MCF 10A (cell line): ENCODE results near the gene SPTBN2. TPM values are rescaled to one million over a fixed set of nuclear protein-coding genes. Genes with fewer than 3 reads are reported as not detected.

Experiments used
- BruUV-seq: library from RNA; stranded (reverse); fragments of 400-500 nt; replicated peaks from 2 replicates; lab custom pipeline; 2021; lab: Mats Ljungman, UMichigan
- CTCF ChIA-PET: fragments of 300-600 bp; sonication (Branson Sonifier 250); formaldehyde crosslinking; extraction: SDS; loops from one replicate; lab custom pipeline; 2021; ENCODE audit warnings: antibody characterized with exemption, inconsistent platforms; lab: Yijun Ruan, JAX
- POLR2A ChIA-PET: fragments of 300-600, 350-650 bp; sonication (Branson Sonifier 250); formaldehyde crosslinking; extraction: SDS; loops from one replicate; lab custom pipeline; 2020; ENCODE audit warnings: antibody characterized with exemption, inconsistent platforms; lab: Yijun Ruan, JAX
- DNase-seq: peaks from one replicate; pipeline ENCODE4 v3.0.0-alpha.2; 2018; ENCODE audit not compliant: unreplicated experiment
- H3K27ac Mint-ChIP-seq: one replicate; pipeline ENCODE4 v1.8.0; 2022; ENCODE audit warnings: mild to moderate bottlenecking, low read depth, mixed read lengths; ENCODE audit not compliant: unreplicated experiment
- H3K27me3 Mint-ChIP-seq: one replicate; pipeline ENCODE4 v1.8.0; 2022; ENCODE audit warnings: mixed read lengths; ENCODE audit not compliant: insufficient read depth, unreplicated experiment
- H3K36me3 Mint-ChIP-seq: one replicate; pipeline ENCODE4 v1.8.0; 2022; ENCODE audit warnings: mild to moderate bottlenecking, moderate library complexity, mixed read lengths; ENCODE audit not compliant: insufficient read depth, unreplicated experiment
- H3K4me1 Mint-ChIP-seq: one replicate; pipeline ENCODE4 v1.8.0; 2022; ENCODE audit warnings: mixed read lengths; ENCODE audit not compliant: insufficient read depth, unreplicated experiment
- H3K4me3 Mint-ChIP-seq: one replicate; pipeline ENCODE4 v1.8.0; 2022; ENCODE audit warnings: mild to moderate bottlenecking, moderate library complexity, mixed read lengths; ENCODE audit not compliant: unreplicated experiment
- H3K9me3 Mint-ChIP-seq: one replicate; pipeline ENCODE4 v1.8.0; 2022; ENCODE audit warnings: mixed read lengths; ENCODE audit not compliant: unreplicated experiment
- CTCF ChIP-seq: fragments of 200-600 bp; IDR thresholded peaks from one replicate; pipeline ENCODE4 v1.8.0; 2022; ENCODE audit warnings: antibody characterized with exemption, mild to moderate bottlenecking; ENCODE audit not compliant: unreplicated experiment
- intact Hi-C: fragments of 100-400 bp; cut with micrococcal nuclease; formaldehyde crosslinking; loops from 2 replicates; pipeline ENCODE4 v1.14.1; 2022
- total RNA-seq: library from RNA; stranded (reverse); gene quantifications from 2 replicates; pipeline ENCODE4 v1.2.3, GENCODE V29; 2022

The SPTBN2 gene
- total RNA-seq, 1 experiment from 2014 or later = 47.2 TPM

- no peaks in the 10 kb centered on the region for H3K36me3 Mint-ChIP-seq
- no peaks in the 10 kb centered on the region for H3K27me3 Mint-ChIP-seq
- intact Hi-C loops = loop anchor here (10.0 kb wide), 1 partner anchor 70 kb away; no protein-coding TSS in a partner anchor
- no peaks in the 10 kb centered on the region for H3K9me3 Mint-ChIP-seq
- POLR2A ChIA-PET = interaction anchor here (0.6 to 6.4 kb wide), 10 partner anchors 9 to 312 kb away, joined by 3 to 145 read pairs (median 6); partner anchors contain the start of genes RHOD and SPTBN2
- peak overlapping the region; percentile 81 for H3K27ac Mint-ChIP-seq
- CTCF ChIA-PET = interaction anchor here (2.1 kb wide), 1 partner anchor 49 kb away, joined by 10 read pairs; no protein-coding TSS in a partner anchor
- H3K4me1 Mint-ChIP-seq = peaks cover 25% of the 10 kb centered on the region
- no peak for TF ChIP-seq CTCF
- BruUV-seq = no TSS peak
- peak; percentile 91 for DNase-seq
- peak overlapping the region; percentile 92 for H3K4me3 Mint-ChIP-seq
Observed at GRCh38 chr11:66744485-66745355, 15.7 kb upstream of the SPTBN2 start.

GRCh38 chr11:66743271-66743968, 14.4 kb upstream of the SPTBN2 start:
- CTCF ChIA-PET = interaction anchor here (0.7 to 2.1 kb wide), 6 partner anchors 12 to 414 kb away, joined by 3 to 10 read pairs (median 6); no protein-coding TSS in a partner anchor
- peak; percentile 98 for DNase-seq
- Mint-ChIP-seq H3K27ac (peak overlapping the region; percentile 81), H3K4me3 (peak overlapping the region; percentile 92), H3K27me3 (no peaks in the 10 kb centered on the region), H3K9me3 (no peaks in the 10 kb centered on the region), H3K36me3 (no peaks in the 10 kb centered on the region), H3K4me1 (peaks cover 19% of the 10 kb centered on the region)
- no TSS peak for BruUV-seq
- POLR2A ChIA-PET = interaction anchor here (0.6 to 2.9 kb wide), 31 partner anchors 9 to 738 kb away, joined by 3 to 101 read pairs (median 4); partner anchors contain the start of genes ACTN3, PC, RBM14 and RBM4
- intact Hi-C loops = loop anchor here (10.0 kb wide), 1 partner anchor 71 kb away; no protein-coding TSS in a partner anchor
- TF ChIP-seq CTCF = no peak

- ChIA-PET POLR2A (interaction anchor here (0.6 to 2.2 kb wide), 3 partner anchors 21 to 199 kb away, joined by 3 to 10 read pairs (median 3); no protein-coding TSS in a partner anchor), CTCF (no interaction called here)
- Mint-ChIP-seq H3K27ac (no peak overlapping the region), H3K4me3 (no peak overlapping the region), H3K27me3 (no peaks in the 10 kb centered on the region), H3K4me1 (peaks cover 10% of the 10 kb centered on the region), H3K9me3 (no peaks in the 10 kb centered on the region), H3K36me3 (no peaks in the 10 kb centered on the region)
- no peak for TF ChIP-seq CTCF
- BruUV-seq = no TSS peak
- DNase-seq = no peak
- intact Hi-C loops = loop anchor here (10.0 kb wide), 1 partner anchor 74 kb away; no protein-coding TSS in a partner anchor
Observed at GRCh38 chr11:66741153-66741552, 12.1 kb upstream of the SPTBN2 start.
